OCI-LY1 (cell line): ENCODE data around the gene UNC5A.

Source experiments
- EZH2 ChIP-seq: fragments of 200-600 bp; sonication (generic), shearing (Covaris generic); IDR thresholded peaks from 2 replicates; pipeline ENCODE4 v1.8.0; 2017; ENCODE audit warnings: borderline replicate concordance, mixed run types, mild to moderate bottlenecking, antibody characterized with exemption, low read length, moderate library complexity, mixed read lengths
- TF ChIP-seq, protein P1 (sequence below): fragments of 200-600 bp; sonication (generic), shearing (Covaris generic); IDR thresholded peaks from 2 replicates; pipeline ENCODE4 v1.5.1; 2017; ENCODE audit warnings: mild to moderate bottlenecking, antibody characterized with exemption, low read length, moderate library complexity, mixed read lengths

DNA sequence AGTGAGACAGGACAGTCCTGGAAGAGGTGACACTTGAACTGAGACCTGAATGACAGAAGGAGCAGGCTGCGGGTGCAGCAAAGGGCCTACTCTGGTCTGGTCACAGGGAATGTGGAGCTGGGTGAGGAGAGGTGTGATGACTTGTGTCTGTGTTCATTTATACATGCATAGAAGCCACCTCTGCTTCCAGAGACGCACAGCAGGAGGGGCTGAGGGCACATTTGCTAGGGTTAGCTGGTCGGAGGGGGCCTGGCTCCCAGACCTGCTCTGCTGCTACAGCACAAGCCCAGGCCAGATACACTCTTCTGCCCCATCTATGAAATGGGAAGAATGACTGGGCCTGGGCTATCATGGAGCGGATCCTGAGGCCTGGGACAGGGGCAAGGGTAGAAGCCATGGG lies 15.6 kb downstream of the UNC5A start:
- TF ChIP-seq, protein P1, sequence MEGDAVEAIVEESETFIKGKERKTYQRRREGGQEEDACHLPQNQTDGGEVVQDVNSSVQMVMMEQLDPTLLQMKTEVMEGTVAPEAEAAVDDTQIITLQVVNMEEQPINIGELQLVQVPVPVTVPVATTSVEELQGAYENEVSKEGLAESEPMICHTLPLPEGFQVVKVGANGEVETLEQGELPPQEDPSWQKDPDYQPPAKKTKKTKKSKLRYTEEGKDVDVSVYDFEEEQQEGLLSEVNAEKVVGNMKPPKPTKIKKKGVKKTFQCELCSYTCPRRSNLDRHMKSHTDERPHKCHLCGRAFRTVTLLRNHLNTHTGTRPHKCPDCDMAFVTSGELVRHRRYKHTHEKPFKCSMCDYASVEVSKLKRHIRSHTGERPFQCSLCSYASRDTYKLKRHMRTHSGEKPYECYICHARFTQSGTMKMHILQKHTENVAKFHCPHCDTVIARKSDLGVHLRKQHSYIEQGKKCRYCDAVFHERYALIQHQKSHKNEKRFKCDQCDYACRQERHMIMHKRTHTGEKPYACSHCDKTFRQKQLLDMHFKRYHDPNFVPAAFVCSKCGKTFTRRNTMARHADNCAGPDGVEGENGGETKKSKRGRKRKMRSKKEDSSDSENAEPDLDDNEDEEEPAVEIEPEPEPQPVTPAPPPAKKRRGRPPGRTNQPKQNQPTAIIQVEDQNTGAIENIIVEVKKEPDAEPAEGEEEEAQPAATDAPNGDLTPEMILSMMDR: no peak
- TF ChIP-seq EZH2: no peak
